Cardiac fibroblast (primary cell): Measurements from ENCODE around the gene ALPG.

ENCODE experiments used
- DNase-seq, 2 donors: peaks; one replicate each; pipeline versions ENCODE4 v3.0.0 to v3.0.0-alpha.2; 2010; ENCODE audit warnings: low read depth in 2 of 2
- H3K4me3 ChIP-seq, 2 donors: replicated peaks in 1 of 2; 1 replicate in 1 of 2; 2 replicates in 1 of 2; pipeline ENCODE4 v1.5.1; 2011; ENCODE audit warnings: low read depth in 2 of 2, low read length in 2 of 2, mild to moderate bottlenecking in 2 of 2, moderate library complexity in 1 of 2
- TF ChIP-seq, protein P1 (sequence below): IDR thresholded peaks from one replicate; pipeline ENCODE4 v1.5.1; 2011; ENCODE audit warnings: low read depth, mild to moderate bottlenecking, low read length, inconsistent platforms

The ALPG gene

DNA sequence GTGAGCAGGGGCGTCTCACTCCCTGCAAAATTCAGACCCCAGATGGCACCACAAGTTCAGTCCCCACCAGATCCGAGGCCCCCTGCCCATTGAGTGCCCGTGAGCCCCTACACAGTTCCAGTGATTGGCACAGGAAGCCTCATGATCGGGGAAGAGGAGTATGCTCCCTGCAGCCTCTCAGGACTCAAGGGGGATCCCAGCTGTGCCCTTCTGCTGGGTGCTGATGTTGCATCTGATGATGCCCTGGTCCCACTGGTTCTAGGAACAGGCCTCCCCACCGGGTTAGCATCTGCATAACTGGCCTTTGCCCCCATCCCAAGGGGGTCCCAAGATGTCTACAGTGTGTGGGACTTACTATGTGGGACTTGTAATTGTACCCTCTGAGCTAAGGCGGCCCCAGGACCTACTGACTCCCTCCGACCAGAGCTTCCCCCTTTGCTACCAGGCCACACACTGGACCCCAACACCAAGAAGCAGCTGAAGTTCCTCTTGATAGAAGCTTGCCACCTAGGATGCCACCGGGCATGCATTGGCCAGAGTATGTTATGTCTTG, 8.6 kb downstream of the ALPG start:
- no peak for DNase-seq
- TF ChIP-seq, protein P1, sequence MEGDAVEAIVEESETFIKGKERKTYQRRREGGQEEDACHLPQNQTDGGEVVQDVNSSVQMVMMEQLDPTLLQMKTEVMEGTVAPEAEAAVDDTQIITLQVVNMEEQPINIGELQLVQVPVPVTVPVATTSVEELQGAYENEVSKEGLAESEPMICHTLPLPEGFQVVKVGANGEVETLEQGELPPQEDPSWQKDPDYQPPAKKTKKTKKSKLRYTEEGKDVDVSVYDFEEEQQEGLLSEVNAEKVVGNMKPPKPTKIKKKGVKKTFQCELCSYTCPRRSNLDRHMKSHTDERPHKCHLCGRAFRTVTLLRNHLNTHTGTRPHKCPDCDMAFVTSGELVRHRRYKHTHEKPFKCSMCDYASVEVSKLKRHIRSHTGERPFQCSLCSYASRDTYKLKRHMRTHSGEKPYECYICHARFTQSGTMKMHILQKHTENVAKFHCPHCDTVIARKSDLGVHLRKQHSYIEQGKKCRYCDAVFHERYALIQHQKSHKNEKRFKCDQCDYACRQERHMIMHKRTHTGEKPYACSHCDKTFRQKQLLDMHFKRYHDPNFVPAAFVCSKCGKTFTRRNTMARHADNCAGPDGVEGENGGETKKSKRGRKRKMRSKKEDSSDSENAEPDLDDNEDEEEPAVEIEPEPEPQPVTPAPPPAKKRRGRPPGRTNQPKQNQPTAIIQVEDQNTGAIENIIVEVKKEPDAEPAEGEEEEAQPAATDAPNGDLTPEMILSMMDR: no peak
- no peak overlapping the region for H3K4me3 ChIP-seq

GRCh38 chr2:232415736-232416520, 9.3 kb downstream of the ALPG start:
- no peak for DNase-seq
- no peak overlapping the region for H3K4me3 ChIP-seq
- TF ChIP-seq, protein P1: no peak

DNA sequence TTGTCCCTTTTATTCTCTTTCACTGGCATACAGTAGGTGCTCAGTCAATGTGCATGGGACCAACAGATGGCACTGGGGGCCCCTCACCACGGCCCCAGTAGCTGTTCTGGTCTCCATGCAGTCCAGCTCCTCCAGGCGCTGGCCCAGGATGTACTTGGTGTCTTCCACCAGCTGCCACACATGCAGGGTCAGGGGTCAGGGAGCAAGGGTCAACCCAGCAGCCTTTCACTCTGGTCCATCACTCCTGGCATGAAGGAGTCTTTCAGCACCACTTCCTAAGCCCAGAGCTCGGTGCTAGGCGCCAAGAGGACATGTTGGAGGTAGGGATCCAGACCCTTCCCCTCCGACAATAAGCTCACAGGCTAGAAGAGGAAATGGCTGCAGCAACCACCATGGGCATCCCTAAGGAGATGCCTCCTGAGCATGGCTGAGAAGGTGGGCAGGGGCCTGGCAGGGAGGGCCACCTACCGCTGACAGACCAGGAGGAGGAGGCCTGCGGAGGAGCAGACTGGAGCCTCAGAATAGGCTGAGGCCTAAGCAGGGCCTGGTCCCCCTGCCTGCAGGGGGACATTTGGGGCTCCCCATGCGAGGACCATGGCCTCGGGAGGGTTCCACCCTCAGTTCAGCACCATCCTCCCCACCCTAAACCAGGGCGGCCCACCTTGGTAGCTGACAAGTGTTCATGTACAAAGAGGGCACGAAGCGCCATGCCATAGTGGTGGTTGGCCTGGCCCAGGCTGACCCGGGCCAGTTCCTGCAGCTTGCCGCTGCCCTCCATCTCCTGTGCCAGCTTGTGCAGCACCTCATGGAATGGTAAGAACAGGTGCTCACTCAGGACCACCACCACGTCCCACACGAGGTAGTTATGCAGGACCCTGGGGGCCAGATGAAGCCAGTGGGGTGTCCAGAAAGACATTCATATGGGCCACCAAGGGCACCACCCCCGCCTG, 10.2 kb downstream of the ALPG start:
- TF ChIP-seq, protein P1: no peak
- DNase-seq: no peak
- no peak overlapping the region for H3K4me3 ChIP-seq

GRCh38 chr2:232417489-232417888, 10.8 kb downstream of the ALPG start:
- H3K4me3 ChIP-seq: no peak overlapping the region
- DNase-seq: no peak
- TF ChIP-seq, protein P1: no peak

DNA sequence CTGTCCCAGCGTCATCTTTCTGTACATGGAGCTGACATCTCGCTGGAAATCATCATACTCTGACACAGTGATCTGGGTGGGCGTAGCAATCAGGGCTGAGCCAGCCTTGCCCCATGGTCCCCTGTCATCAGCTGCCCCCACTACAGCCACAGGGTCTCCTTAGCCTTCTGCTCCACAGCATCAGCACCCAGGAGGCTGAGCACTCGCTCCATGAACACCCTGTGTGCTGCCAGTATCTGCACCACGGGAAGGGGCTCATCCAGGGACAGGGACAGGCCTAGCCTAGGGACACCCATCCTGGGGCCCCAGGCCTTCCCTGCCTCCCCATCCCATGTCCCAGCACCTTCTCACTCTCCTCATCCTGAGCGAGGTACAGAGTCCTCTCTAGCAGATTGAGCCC, 11.4 kb downstream of the ALPG start:
- TF ChIP-seq, protein P1: no peak
- no peak overlapping the region for H3K4me3 ChIP-seq
- DNase-seq: no peak

DNA sequence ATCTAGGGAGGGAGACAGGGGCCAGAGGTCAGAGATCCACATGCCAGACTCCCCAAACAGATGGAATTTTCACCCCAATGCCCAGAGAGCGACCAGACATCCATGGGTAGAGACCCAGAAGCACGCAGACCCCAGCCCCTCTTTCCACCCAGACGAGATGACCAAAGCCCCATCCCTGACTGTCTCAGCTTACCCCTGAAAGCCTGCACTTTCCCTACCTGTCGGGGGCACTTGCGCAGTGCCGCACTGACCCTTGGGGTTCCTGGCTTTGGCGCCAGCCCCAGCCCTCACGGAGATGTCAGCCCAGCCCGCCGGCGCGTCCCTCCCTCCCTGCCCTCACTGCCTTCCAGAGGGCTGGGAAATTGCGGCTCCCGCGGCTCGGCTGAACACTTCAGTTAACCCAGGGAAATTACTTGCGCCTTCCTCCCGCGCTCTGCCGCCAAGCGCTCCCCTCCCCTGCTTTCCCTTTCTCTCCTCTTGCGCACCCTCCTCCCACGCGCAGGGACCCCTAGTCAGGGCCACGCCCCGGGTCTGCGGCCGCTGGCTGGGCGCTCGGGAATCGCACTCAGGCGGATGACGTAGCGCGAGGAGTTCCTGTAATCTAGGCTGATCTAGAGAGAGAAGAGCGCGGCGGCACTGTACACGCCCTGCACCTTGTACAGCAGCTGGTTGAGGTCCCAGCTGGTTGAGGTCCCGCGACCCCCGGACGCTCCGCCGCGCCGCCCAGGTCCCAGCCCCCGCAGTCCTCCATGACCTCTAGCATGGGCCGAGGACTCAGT, 12.0 kb downstream of the ALPG start:
- TF ChIP-seq, protein P1: no peak
- DNase-seq: peak; percentile 6 to 10
- H3K4me3 ChIP-seq: peak overlapping the region; percentile 13 to 24
